ENCODE data around the gene THSD4.
"Not testable (repeated sequence)": the region's sequence is repeated elsewhere in the genome, so short reads cannot be mapped to it uniquely, and the experiment has no call there.

THSD4 gene

DNA sequence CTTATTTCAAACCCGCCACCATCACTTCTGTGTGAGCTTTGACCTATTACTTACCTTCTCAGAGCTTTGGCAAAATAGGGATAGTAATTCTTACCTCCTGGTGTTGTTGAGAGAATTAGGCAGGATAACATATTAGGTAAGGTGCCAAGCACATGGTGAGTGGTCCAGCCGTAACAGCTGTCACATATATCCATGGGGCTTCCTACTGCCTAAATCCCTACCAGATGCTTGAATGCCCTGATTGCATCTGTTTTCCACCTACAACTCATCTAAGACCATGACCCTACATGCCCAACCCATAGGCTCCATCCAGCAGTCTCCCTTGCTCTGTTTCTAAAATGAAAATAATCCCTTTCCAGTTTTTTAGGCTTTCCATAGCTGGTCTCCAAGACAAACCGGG, 532.8 kb downstream of the THSD4 start:
- no peak for DNase-seq

DNA sequence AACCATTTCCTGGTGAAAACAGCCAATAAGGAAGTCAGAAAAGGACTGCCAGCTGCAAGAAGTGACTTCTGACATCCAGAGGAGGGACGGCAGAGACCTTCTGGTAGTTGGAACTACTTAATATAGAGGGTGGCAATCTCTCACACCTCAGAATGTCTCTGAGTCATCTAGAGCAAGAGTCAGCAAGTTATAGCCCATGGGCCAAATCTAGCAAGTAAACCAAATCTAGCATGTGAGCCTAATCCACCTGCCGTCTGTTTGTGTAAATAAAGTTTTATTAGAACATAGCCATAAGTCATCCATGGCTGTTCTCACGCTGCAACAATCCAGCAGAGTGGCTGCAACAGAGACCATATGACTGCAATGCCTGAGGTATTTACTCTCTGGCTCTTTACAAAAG, 534.6 kb downstream of the THSD4 start:
- no peak for DNase-seq

DNA sequence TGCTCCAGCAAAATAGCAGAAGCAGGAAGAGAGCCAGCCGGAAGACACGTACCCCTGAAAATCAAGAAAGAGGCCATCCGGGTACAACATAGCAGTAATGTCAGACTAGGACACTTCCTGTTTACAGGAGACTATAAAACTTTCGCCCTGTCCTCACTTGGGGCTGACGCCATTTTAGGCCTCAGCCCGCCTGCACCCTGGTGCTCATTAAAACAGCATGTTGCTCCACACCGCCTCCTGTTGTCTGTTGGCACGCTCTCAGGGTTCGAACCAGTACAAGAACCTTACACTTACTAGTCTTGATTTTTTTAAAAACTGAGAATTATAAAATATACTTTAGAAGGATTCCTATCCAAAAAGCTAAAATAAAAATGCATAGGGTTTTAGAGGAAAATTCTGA, 535.3 kb downstream of the THSD4 start:
- DNase-seq, result no peak

DNA sequence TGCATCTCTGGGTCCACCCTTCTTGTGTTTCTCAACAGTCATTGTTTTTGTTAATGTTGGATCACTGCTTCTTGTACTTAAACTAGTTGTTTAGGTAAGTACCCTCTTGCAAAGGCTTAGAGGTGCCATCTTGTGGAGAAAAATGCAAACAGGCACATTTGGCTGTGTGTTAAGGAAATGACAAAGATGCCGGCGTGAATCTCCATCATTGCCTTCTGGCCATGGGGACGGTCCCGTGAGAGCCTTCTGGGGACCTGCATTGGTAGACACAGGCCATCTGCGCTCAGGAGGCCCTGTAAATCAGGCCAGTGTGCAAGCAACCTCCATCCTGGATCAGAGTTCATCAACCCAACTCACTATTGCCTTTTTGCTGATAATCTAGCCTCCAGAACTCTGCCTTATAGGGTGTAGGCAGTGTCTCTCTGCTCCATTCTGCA, 536.5 kb downstream of the THSD4 start:
- DNase-seq, result no peak

DNA sequence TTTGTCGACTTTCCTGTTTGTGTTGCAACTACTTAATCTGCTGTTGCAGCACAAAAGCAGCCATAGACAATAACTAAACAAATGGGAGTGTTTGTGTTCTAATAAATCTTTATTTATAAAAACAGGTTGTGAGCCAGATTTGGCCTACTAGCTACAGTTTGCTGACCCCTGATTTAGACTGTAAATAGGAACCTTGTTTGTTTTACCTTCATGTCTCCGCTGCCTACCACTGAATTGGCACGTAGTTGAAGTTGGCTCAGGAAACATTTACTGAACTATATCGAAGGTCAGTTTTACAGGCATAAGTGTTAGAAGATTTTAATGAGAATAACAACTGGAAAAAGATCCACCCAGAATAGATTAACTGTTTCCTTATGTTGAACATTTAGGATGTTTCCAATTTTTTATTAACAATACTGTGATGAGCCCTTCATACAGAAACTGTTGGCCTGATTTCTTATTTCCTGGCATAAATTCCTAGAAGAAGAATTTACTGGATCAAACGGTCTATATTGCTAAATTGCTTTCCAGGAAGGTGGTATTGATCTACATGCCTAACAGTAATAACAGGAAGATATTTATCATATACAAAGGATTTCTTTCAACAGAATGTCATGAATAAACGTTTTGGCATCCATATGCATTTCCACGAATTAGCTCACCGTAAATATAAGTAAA, 538.9 kb downstream of the THSD4 start:
- DNase-seq, result no peak

DNA sequence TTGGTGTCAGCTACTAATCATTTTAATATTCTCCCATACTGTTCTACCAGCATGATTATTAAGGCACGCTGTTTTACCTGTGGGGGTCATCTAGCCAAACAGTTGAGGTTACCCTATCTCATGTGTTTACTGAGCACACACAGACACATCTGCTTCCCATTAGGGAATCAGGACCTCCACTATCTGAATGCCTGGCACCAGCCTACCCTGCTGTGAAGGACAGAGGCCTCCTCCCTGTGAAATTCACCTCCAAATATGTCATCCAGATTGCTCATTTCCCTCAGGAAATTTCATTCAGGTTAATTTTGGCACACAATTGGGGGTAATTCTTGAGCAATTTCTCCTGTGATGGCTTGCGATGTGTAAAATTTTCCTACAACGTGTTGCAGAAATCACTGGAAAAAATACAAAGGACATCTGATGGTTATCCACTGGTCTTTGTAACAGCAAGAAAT, 539.5 kb downstream of the THSD4 start:
- no peak for DNase-seq

DNA sequence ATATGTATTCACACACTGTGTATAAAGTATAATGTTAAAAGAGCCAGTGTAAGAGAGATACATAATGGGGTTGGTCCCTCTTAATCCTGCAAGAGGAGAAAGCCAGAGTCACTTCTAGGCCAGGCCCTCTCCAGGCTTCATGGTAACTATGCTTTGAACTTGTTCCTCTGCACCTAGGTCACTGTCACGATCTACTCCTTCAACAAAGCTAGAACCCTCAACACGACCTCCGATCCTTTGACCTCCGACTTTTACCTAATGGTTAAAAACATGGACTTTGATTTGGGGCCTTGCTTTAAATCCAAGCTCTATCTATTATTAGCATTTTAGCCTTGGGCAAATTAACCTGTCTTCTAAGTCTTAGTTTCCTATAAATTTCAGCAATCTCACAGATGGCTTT, 541.2 kb downstream of the THSD4 start:
- no peak for DNase-seq

DNA sequence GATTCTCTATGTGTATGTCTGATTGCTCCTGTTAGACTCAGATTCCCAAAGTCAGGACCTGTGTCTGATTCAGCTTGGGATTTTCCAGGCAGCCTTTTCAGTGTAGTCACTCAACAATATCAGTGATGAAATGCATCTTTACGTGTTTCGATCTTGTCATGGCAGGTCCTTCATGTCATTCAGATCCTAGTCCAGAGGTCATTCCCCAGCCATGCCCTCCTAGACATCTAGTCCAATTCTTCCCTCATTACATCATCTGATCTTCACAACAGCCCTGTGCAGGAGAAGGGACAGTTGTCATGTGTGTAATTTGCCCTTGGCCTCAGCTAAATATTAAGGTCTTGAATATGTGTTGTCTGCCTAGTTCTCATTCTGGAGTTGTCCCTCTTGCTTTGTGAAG, 541.9 kb downstream of the THSD4 start:
- no peak for DNase-seq

DNA sequence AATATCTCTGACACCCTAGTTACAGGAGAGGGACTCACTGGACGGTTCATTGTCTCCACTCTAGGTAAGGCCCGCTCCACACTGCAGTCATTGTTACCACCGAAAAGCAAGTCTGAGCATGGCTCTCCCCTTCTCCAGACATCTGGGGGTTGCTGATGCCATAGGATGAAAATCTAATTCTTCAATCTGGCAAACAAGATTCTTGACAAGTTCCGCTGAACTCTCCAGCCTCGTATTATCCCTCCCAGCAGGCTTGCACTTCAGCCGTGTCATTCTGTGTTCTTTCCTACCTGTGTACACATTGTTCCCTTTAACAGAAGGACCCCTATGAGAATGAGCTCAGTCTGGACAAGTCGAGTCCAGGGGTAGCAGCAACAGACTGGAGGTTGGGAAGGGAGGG, 542.8 kb downstream of the THSD4 start:
- DNase-seq, result no peak

DNA sequence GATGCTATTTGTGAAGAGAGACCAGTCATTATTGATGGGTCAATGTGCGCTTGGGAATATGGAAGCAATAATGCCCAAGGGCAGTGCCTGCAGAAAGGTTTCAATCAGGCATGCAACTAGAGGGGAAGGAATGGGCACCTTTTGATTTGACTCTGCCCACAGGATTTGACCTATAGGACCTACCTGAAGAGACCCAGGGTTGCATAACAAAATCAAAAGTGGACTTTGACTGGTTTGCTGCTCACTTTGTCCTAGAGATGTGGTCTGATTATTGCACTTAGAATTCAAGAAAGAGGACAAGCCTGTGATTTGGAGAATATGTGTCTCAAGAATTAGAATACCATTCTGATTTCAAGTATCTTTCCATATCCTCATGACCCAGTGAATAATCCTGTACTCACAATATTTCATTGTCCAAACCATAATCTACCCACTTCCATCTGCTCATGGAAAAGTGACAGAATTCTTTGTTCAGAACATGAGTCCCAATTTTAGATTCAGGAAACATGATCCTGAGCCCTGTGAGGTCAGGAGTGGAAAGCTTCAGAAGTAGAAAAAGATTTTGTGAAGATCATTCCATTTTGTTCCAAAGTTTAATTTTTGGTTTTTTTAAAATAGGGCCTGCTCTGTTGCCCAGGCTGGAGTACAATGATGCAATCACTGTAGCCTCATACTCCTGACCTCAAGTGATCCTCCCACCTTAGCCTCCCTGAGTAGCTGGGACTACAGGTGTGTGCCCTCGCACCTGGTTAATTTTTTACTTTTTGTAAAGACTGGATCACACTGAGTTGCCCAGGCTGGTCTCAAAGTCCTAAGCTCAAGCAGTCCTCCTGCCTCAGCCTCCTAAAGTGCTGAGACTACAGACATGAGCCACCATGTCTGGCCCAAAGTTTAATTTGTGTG, 543.8 kb downstream of the THSD4 start:
- no peak for DNase-seq

DNA sequence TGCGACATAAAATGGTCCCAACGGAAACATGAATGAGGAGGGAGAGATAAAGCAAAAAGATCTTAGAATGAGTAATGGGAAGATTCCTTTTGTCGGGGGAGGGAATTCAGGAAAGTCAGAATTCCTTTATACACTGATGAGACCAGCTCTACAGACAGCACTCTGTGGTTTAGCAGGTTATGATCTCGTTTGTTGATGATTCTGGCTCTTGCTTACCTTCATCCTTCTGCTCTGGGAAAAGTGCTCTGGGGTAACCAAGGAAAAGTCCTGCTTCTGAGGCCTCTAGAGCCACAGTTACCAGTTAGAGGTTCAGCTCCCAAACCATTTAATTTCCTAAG, 544.4 kb downstream of the THSD4 start:
- DNase-seq, result no peak

DNA sequence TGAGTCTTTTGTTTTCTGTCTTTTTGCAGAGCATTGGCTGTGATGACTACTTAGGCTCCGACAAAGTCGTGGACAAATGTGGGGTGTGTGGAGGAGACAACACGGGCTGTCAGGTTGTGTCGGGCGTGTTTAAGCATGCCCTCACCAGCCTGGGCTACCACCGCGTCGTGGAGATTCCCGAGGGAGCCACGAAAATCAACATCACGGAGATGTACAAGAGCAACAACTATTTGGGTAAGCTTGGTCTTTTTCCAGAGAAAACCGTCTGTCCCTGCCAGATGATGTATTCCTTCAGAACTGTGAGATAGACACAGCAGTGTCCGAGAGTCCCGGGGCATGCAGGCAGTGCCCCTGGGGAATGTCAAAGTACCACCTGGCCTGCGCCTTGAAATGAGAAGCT, 545.2 kb downstream of the THSD4 start:
- no peak for DNase-seq

DNA sequence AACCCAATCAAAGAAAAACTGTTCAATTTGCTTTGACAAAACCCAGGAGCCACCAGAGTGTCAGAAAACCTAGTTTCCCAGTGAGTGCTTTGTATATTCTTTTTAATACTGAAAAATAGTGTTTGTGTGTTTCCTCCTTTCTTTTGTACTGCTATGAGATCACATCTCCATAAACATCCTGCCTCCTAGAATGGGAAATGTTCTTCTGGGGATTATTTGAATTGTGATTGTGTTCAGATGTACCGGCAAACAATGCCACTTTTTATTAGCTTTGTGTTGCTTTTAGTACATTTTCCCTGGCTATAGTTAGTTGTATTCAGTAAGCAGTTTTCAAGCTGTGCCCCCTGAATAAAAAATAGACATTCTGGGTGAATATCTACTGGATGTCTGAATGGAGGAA, 547.0 kb downstream of the THSD4 start:
- DNase-seq, result no peak

DNA sequence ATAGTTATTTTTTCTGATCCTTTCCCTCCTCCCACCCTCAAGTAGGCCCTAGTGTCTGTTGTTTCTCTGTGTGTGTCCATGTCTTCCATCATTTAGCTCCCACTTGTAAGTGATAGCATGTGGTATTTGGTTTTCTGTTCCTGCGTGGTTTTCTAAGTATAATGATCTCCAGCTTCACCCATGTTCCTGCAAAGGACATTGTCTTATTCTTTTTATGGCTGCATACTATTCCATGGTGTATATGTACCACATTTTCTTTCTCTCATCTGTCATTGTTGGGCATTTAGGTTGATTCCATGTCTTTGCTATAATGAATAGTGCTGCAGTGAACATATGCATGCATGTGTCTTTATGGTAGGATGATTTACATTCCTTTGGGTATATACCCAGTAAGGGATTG, 549.4 kb downstream of the THSD4 start:
- DNase-seq, result no peak

DNA sequence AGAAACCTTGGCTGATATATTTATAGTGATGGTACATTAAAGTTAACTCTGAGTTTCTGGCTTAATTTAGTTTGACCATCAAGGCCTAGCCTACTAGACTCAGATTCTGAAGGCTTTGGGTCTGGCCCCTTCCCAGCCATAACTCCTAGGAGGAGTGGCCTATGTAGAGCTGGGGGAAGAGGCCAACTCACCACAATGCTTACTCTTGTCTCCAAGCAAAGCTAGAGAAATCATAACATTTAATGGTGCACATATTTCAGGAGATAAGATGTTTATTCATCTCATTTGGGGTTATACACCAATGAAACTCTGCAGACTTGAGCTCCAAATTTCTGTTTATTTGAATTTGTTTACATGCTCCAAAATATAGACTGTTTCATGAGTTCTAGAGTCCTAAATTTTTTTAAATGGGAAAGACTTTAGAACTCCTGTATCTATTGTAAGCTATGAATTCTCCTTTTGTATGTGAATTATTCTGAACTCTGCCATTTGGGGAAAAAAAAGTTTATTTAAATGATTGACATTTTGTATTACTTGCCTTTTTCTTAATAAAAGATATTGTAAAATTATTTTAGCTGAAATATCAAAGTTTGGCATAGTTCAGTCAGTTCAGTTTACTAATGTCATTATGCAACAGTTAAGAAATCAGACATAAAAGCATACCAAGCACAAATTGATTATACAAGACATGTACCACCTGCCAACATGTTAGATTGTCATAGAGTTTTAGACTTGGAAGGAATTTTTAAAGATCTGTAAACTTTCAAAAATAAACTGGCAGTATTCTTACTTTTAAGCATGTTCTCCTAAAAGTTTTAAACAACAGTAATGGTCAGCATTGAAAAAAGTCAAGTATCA, 551.7 kb downstream of the THSD4 start:
- no peak for DNase-seq

DNA sequence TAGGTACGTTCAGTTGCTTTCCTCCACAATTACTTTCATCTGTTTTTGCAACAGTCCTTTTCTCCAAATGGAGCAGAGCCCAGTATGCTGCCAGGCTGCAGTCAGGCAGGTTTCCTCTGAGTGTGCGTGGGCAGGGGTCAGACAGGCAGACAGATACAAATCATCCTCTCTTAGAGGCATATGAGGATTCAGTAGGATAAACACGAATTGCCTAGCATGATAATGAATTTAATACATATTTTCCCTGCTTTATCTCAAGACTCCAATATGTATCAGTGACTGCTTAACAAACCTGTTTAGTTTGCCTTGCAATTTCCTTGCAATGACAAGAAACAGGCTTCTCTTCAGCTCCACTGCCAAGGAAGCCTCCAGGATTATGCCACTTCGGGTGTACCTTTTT, 554.4 kb downstream of the THSD4 start:
- DNase-seq, result no peak

DNA sequence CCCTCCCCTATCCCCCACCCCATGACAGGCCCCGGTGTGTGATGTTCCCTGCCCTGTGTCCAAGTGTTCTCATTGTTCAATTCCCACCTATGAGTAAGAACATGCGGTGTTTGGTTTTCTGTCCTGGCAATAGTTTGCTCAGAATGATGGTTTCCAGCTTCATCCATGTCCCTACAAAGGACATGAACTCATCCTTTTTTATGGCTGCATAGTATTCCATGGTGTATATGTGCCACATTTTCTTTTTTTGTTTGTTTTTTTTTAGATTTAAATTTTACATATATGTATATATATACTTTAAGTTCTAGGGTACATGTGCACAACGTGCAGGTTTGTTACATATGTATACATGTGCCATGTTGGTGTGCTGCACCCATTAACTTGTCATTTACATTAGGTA, 555.0 kb downstream of the THSD4 start:
- DNase-seq, result not testable (repeated sequence)

DNA sequence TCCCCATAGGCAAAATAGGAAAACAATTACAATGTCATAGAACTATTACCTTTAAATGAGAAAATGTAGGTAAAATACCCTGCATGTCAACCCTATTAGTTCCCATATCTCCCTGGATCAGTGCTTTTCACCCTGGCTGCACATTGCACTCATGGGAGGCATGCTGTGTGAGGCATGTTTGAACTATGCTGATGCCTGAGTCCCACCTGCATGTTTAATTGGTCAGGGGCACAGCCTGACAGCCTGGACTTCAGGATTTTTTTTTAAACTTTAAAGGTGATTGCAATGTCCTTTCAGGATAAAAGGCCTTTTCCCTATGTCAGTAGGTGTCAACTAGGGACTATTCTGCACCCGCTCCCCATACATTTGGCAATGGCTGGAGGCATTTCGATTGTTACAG, 559.1 kb downstream of the THSD4 start:
- DNase-seq, result no peak

DNA sequence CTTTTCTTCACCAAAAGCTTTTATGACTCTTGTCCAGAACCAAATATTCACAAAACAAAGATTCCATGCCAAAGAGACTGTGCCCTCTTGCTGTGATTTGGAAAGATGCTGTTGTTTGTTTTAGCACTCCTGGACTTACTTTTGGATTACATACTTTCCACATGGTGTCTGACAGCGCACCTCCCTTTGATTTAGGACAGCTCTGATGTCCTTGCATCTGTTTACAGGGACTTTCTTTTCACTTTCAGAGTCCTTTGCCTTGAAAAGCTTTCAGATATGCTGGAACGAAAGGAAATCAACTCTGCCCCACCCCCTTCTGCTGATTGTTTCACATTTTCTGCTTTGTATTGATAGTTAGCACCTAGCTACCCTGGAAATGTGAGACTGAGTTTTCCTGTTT, 562.1 kb downstream of the THSD4 start:
- no peak for DNase-seq

DNA sequence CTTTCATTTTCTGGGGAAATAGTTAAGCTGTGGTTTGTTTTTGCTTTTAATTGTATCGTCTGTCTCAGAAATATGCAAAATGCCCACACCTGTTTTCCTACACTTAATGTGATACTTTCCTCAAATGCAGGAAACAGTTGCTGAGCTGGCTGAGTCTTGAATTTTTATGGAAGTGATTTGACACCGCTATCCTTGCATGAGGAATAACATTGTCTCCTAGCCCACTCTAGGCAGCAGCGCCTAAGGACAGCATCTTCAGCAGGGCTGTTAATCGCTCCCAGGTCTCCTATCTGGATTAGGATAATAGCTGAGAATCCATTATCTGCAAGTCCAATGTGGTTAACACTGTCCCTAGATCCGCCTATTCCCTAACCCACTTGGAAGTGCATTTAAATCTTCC, 562.5 kb downstream of the THSD4 start:
- DNase-seq, result no peak

DNA sequence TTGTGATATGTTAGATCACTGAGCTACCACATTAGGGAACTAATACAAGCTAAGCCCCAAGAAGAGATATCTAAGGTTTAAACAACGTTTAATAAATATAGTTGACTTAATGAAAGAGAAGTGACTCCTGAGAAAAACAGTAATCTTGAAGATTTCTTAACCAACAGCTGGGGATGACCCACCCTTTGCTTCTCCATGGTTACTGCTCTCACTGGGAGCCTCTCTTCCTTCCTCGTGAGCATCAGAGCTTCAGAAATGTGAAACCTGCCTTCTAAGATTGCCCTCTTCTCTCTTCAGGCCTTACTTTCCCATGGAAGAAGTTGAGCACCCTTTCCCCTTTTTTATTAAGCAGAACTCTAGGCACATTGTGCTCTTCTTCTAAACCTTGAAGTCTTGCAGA, 562.9 kb downstream of the THSD4 start:
- no peak for DNase-seq

DNA sequence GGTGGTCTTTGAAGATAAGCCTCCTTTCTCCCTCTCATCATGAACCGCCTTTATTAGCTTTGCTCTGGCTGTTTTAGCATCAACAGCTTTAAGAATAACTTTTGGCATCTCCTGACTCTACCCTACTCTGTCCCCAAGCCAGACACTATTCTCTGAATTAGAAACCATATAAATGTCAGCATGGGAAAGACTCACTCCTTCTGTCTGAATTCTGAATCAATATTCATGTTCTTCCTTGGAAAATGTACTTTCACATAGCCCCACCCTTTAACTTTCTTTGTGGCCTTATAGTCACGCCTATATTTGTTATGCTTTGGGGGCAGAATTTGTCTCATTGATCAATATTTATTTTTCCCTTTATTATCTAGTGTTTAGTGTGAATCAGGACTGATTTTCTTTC, 563.3 kb downstream of the THSD4 start:
- no peak for DNase-seq

DNA sequence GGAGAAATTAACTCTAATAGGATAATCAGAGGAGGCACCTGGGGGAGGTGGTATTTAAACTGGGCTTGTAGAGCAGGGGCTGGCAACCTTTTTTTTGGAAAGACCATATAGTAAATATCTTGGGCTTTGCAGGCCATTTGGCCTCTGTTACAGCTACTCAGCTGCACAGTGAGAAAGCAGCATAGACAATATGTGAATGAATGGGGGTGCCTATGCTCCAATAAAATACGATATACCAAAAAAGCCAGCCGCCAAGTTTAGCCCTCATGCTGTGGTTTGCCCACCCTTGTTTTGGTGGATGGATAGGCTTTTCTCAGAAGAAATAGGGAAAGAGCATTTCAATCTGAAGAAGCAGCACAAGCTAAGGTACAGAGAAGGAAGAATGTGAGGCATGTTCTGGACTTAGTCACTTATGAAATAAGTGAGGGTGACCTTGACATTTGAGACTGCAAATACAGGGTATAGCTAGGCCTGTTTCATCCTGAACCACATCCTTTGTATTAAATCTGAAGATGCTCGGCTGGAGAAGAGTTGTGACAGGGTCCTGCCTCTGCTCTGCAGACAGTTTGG, 564.0 kb downstream of the THSD4 start:
- no peak for DNase-seq

Data from NCI-H446 treated with DMSO at 0.1 percent for 48 hours (cell line).